K562 (cell line): ENCODE results near the gene NOSTRIN. TPM values are rescaled to one million over a fixed set of nuclear protein-coding genes. Genes with fewer than 3 reads are reported as not detected.

Experiments used
- ARID3B ChIP-seq: fragments of 250-450 bp; sonication (Bioruptor Pico); IDR thresholded peaks from 2 replicates; pipeline ENCODE4 v1.4.0; 2020; ENCODE audit warnings: borderline replicate concordance
- IRF1 ChIP-seq: sonication (generic); formaldehyde crosslinking; IDR thresholded peaks from 2 replicates; pipeline ENCODE4 v1.8.0; 2022; ENCODE audit warnings: missing genetic modification reagents, mild to moderate bottlenecking, borderline replicate concordance
- IRF2 ChIP-seq: sonication (generic); formaldehyde crosslinking; IDR thresholded peaks from 2 replicates; pipeline ENCODE4 v1.8.1; 2022; ENCODE audit warnings: mild to moderate bottlenecking, missing genetic modification reagents
- MNT ChIP-seq, 2 experiments: fragments of 450-650 bp; conservative IDR thresholded peaks; 2 replicates each; pipeline ENCODE4 v1.6.1; 2017; ENCODE audit warnings: mild to moderate bottlenecking in 2 of 2, moderate library complexity in 2 of 2
- NCOA1 ChIP-seq: fragments of 450-650 bp; IDR thresholded peaks from 2 replicates; pipeline ENCODE4 v1.6.1; 2016; ENCODE audit warnings: low read depth
- POLR2A ChIP-seq: fragments of 450-650 bp; conservative IDR thresholded peaks from 2 replicates; pipeline ENCODE4 v1.6.1; 2016
- SMARCE1 ChIP-seq: fragments of 450-650 bp; IDR thresholded peaks from 2 replicates; pipeline ENCODE4 v1.7.1; 2016; ENCODE audit warnings: mild to moderate bottlenecking
- SP2 ChIP-seq: IDR thresholded peaks from 2 replicates; pipeline ENCODE4 v1.6.1; 2011; ENCODE audit warnings: mild to moderate bottlenecking, low read depth, low read length, moderate library complexity; ENCODE audit not compliant: poor library complexity, severe bottlenecking; ENCODE audit errors: extremely low read depth
- TRIM28 ChIP-seq: fragments of 450-650 bp; IDR thresholded peaks from 2 replicates; pipeline ENCODE4 v1.6.1; 2017
- TSHZ1 ChIP-seq: fragments of 250-450 bp; sonication (Bioruptor Pico); IDR thresholded peaks from 2 replicates; pipeline ENCODE4 v1.4.0; 2020; ENCODE audit warnings: mild to moderate bottlenecking, moderate library complexity
- ZBTB1 ChIP-seq: sonication (generic); formaldehyde crosslinking; IDR thresholded peaks from 2 replicates; pipeline ENCODE4 v1.8.1; 2023; ENCODE audit warnings: missing genetic modification reagents, low read depth, mild to moderate bottlenecking, borderline replicate concordance
- ZEB2 ChIP-seq: fragments of 450-650 bp; IDR thresholded peaks from 2 replicates; pipeline ENCODE4 v1.6.1; 2016
- ZNF280B ChIP-seq: fragments of 250-450 bp; sonication (Bioruptor Pico); IDR thresholded peaks from 2 replicates; pipeline ENCODE4 v1.5.1; 2021; ENCODE audit warnings: mild to moderate bottlenecking
- ZNF324 ChIP-seq: fragments of 250-450 bp; sonication (Bioruptor Pico); IDR thresholded peaks from 2 replicates; pipeline ENCODE4 v1.4.0; 2020; ENCODE audit warnings: mild to moderate bottlenecking
- ZNF408 ChIP-seq: fragments of 250-450 bp; sonication (Bioruptor Pico); IDR thresholded peaks from 2 replicates; pipeline ENCODE4 v1.4.0; 2020; ENCODE audit warnings: low read depth, mild to moderate bottlenecking, moderate library complexity
- ZNF507 ChIP-seq: conservative IDR thresholded peaks from 2 replicates; pipeline ENCODE4 v1.6.1; 2017; ENCODE audit warnings: missing genetic modification characterization, missing compliant biosample characterization
- polyA plus RNA-seq, 8 experiments: library from polyadenylated mRNA; depleted of rRNA in 4 of 8; stranded (reverse) in 5 of 8; unstranded in 3 of 8; fragments of >200 nt; fragmentation: Nextera tagmentation in 2 of 8; fragmentation: Illumina TruSeq in 1 of 8; extraction: Ambion mirVana in 2 of 8; extraction: Trizol in 1 of 8; gene quantifications; 2 replicates each; pipeline versions ENCODE4 v1.2.1 to v1.2.3, GENCODE V29; 2011 to 2014; ENCODE audit warnings: inconsistent platforms in 1 of 8, missing spikeins in 1 of 8
- total RNA-seq, 7 experiments: library from RNA; depleted of rRNA in 6 of 7; stranded (reverse); fragments of >200 nt in 6 of 7; fragmentation: Illumina TruSeq in 2 of 7; extraction: Trizol in 2 of 7; gene quantifications; 2 replicates each; pipeline versions ENCODE4 v1.2.1 to v1.2.3, GENCODE V29; 2011 to 2021; ENCODE audit warnings: low replicate concordance in 1 of 7

NOSTRIN gene
- total and polyA plus RNA-seq, 9 of the 15 experiments (the other 6 are each of a cell fraction or from before 2014, with no cell fraction given): 26.7 to 82.9 (median 56.3) TPM

GRCh38 chr2:168890006-168890782, 87.8 kb downstream of the NOSTRIN start, which contains the start of gene SPC25 (continued):
- TF ChIP-seq ZNF408 (CRISPR knock-in tag): no peak
- no peak for TF ChIP-seq ARID3B
- TF ChIP-seq TRIM28: no peak
- no peak for TF ChIP-seq IRF2 (CRISPR knock-in tag)
- TF ChIP-seq IRF1 (CRISPR knock-in tag): no peak
- no peak for TF ChIP-seq ZNF280B (CRISPR knock-in tag)
- peak; percentile 92 for TF ChIP-seq POLR2A
- 0 out of 2 replicates have a peak, but pooled peaks have one; percentile 42 for TF ChIP-seq ZBTB1
- no peak for TF ChIP-seq TSHZ1 (CRISPR knock-in tag)
- peak; percentile 79 for TF ChIP-seq SP2
- 0 out of 2 replicates have a peak, but pooled peaks have one; percentile 29 for TF ChIP-seq SMARCE1
- no peak for TF ChIP-seq ZNF507 (tag)
- no peak for TF ChIP-seq ZEB2
- TF ChIP-seq ZNF324 (CRISPR knock-in tag): no peak
- peak in 1 of 2 experiments; percentile 84; a peak in 2 of 4 replicates for TF ChIP-seq MNT (conservative IDR thresholded peaks at IDR 0.05)
- TF ChIP-seq NCOA1: no peak
